ENCODE data around the gene LRRC37A3.
"Not testable (repeated sequence)": the region's sequence is repeated elsewhere in the genome, so short reads cannot be mapped to it uniquely, and the experiment has no call there.

The LRRC37A3 gene

DNA sequence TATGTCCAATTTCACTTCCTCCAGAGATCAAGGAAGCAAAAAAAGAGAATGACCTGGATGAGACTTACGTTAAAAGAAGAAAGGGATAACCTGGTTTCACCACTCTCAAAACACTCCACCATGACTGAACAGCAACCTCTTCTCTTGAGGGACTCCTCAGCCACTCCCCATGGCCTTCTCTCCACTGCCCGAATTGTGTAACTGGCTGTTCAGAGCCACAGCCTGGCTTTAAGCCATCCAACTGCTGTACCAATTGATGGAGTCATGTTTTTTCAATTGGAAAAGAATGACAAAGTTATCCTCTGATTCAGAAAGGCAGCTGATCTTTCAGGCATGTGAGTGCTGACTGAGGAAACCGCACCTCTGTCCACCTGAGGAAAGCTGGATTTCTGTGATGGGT lies 85.2 kb downstream of the LRRC37A3 start:
- not testable (repeated sequence) for DNase-seq (ENCODE audit: low spot score)

DNA sequence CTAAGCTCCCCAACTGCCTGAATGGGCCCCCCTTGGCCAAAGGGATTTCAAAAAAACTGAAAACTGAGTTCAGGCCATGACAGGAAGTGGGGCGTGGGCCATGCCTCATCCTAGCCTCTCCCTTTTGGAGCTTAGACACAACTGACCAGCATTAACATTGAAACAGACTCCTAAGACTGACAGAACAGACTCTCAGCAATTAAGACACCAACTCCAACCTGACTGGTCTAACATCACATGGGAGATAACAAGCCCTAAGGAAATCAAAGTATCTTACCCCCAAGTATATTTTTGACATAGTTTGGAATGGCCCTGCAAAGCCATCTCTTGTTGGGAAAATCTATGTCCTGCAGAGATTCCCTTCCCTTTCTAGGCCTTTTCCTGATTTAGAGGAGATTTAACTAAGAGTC lies 88.6 kb downstream of the LRRC37A3 start:
- DNase-seq (ENCODE audit: low spot score): not testable (repeated sequence)

DNA sequence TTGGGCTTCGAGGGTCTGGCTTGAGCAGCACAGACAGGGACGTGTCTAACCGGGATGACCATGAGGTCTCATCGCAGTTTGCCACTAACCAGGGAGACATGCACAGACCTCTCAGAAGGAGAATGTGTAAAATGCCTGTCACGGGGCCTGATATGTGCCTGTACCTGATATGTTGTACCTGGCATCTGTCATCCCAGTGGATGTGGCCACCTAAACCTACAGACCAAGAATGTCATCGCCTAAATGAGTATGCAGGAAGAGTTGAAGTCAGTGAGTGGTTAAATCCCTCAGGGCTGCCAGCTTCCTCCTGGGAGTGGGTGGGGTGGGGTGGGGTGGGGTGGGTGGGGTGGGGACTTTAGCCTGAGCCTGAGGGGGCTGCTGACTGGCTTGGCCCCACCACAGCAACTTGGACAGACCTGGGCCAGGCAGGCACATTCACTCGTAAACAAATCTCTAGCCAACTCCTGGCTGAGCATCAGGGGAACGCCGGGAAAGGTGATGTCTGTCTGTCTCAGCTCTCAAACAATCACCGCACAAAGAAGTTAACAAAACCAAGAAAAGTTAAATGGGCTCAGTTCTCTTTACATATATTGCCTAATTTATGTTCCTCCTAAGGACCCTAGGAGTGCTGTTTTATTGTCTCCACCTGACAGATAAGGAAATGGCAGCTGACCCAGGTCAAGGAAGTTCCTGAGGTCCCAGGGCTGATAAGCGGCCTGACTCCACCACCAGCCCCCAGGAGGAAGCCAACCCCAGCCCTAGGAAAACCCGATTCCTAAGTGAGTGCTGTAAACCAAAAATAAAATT lies 89.3 kb downstream of the LRRC37A3 start:
- DNase-seq (ENCODE audit: low spot score): not testable (repeated sequence)

DNA sequence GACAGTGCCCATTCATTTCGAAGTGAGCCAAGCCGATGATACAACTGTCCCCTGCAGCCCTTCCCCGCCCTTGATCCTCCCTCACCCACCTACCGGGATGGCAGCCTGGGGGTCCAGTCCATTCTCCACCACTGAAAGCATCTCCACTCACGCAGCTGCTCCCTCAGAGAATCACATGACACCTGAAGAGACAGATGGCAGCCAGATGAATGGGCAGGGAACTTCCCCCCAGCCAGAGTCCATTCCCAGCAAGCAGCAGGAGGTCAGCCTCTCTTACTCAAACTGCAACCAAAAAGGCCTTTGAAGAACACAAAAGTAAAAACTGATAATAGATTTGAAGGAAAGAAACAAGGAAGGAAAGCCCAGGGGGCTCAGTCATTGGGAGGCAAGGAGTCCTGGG lies 90.2 kb downstream of the LRRC37A3 start:
- DNase-seq (ENCODE audit: low spot score): not testable (repeated sequence)

DNA sequence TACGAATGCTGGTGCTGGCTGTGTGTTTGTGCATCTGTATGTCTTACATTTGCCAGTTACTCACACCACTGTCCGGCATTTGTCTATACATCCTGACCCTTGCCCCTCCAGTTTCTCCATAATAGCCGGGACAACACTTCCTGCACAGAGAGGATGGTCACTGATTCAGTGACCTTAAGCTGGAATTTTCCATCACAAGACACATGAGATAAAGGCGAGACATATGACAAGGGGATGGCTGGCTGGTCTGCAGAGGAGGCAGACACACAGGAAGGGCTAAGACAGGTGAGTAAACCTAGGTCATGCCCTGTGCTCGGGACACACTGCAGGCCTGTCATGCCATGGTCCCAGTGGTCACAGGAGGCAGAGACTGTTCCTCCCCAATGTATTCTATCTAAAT lies 100.4 kb downstream of the LRRC37A3 start:
- DNase-seq (ENCODE audit: low spot score): not testable (repeated sequence)

DNA sequence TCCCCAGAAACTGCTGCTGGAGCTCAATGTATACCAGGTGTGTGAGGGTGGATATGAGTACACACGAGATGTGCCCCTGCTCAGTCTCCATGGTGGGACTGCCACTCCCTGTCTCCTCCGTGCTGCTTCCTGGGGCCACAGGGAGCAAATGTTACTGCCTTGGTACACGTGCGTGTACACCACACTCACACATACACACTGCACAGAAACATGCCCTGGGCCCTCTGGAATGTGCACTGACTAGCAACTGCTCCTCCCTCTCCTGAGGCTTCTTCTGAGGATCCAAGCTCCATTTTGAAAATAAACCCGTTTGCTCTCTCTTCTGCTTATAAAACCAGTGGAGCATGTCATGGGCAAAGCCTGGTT lies 103.5 kb downstream of the LRRC37A3 start:
- not testable (repeated sequence) for DNase-seq (ENCODE audit: low spot score)

DNA sequence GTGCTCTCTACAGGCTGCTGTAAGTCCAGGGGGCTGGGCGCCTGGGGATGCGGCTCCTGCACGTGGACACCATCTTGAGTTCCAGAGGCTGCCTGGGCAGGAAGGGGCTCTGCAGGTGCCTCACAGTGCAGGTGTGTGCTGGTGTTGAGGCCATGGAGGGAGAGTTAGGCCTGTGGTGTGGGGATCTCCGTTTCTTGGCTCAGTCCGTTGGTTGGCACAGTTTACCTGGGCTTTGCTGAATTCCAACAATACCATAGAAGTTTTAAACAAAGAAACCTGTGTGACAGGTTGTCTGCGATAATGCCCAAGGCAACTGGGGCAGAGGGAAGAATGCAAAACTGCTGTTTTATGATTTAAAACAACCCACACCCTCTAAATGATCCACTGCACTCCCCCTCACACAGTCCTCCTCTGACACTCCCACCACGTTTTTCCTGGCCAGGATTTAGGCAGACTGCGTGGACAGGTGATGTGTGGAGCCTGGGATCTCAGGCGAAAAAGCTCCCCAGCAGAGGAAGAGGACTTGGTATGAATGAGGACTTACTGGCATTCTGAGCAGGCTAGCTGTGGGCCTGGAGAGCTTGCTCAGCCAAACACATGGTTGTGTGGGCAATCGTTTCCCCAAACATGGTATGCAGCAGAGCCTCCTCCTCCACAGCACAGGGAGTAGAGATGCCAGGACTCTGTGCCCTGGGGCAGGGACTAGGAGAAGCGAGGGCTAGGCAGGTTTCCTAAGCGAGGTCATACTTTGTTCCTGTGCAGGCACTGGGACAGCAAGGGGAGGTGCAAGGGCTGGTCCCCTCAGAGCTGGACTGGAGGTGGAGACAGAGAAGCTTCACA lies 104.1 kb downstream of the LRRC37A3 start:
- not testable (repeated sequence) for DNase-seq (ENCODE audit: low spot score)

DNA sequence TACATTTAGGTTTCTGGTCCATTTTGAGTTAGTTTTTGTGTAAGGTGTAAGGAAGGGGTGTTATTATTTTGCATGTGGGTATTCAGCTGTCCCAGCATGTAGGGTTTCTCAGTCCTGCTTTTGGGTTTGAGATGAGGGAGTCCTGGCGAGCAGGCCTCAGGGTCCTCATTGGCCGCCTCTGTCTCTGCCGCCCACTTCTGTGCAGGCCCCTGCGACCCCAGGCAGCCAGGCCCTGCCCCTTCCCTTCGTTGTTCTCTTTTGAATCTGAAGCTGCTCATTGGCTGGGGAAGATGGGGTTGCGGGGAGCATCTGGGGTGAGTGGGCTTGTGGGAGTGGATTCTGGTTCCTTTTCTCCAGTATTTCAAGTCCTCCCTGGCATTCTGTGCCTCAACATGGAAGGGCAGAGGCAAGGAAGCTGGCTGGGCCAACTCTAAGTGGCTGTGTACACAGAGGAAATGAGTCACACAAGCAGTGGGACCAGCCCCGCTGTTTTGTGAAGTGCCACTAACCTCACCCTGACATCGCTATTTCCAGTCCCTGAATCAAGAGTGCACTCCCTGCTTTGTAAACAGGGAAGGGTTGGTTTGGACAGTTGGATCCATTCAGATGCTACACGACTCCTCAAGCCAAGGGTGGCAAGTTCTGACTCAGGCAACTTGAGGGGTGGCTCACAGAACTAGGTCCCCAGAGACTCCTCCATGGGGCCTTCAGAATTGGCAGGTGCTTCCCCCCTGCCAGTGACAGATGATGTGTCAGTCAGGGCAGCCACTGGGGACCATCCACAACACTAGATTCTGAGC lies 110.9 kb downstream of the LRRC37A3 start:
- DNase-seq (ENCODE audit: low spot score): peak; percentile 48
